Activated T-cell treated with anti-CD3 and anti-CD28 coated beads, Interleukin-2, amount 50 U/mL, for 72 hours (primary cell): Measurements from ENCODE around the gene CDH12. TPM values are rescaled to one million over a fixed set of nuclear protein-coding genes. Genes with fewer than 3 reads are reported as not detected.

ENCODE experiments used
- ATAC-seq, 2 donors: fragments of 150-1000 bp; cut with Tn5 transposase; replicated peaks in 1 of 2; 2 replicates each; pipeline ENCODE4 v1.10.0; 2021; ENCODE audit warnings: moderate library complexity in 2 of 2, mild to moderate bottlenecking in 1 of 2
- DNase-seq, 2 donors: peaks; one replicate each; pipeline ENCODE4 v3.0.0; 2021 to 2022; ENCODE audit warnings: mixed read lengths in 1 of 2
- H3K27ac Mint-ChIP-seq: one replicate; pipeline ENCODE4 v1.8.0; 2022; ENCODE audit warnings: mild to moderate bottlenecking, moderate library complexity, mixed read lengths
- H3K27me3 Mint-ChIP-seq: one replicate; pipeline ENCODE4 v1.8.0; 2022; ENCODE audit warnings: low read depth, mixed read lengths
- H3K36me3 Mint-ChIP-seq, 2 donors: one replicate each; pipeline ENCODE4 v1.8.0; 2022; ENCODE audit warnings: mixed read lengths in 2 of 2, mild to moderate bottlenecking in 1 of 2; ENCODE audit not compliant: insufficient read depth in 2 of 2
- H3K4me1 Mint-ChIP-seq: one replicate; pipeline ENCODE4 v1.8.0; 2022; ENCODE audit warnings: low read depth, mixed read lengths
- H3K4me3 Mint-ChIP-seq, 2 donors: one replicate each; pipeline ENCODE4 v1.8.0; 2022; ENCODE audit warnings: mild to moderate bottlenecking in 2 of 2, mixed read lengths in 2 of 2, moderate library complexity in 2 of 2
- H3K9me3 Mint-ChIP-seq, 2 donors: one replicate each; pipeline ENCODE4 v1.8.0; 2022; ENCODE audit warnings: mixed read lengths in 2 of 2
- total RNA-seq, 2 donors: library from RNA; stranded (reverse); gene quantifications; one replicate each; pipeline ENCODE4 v1.2.3, GENCODE V29; 2022

CDH12 gene
- total RNA-seq, 2 donors from 2014 or later, result not detected

GRCh38 chr5:21882074-21882745 is 970.9 kb downstream of the CDH12 start:
- Mint-ChIP-seq H3K9me3 (peaks cover 6 to 8% of the 10 kb centered on the region in 2 donors), H3K27me3 (no peaks in the 10 kb centered on the region), H3K36me3 (no peaks in the 10 kb centered on the region)

GRCh38 chr5:21880164-21880563 is 973.0 kb downstream of the CDH12 start:
- Mint-ChIP-seq H3K4me3 (no peak overlapping the region), H3K27me3 (no peaks in the 10 kb centered on the region), H3K27ac (no peak overlapping the region), H3K9me3 (peaks cover 9 to 10% of the 10 kb centered on the region in 2 donors), H3K4me1 (no peaks in the 10 kb centered on the region), H3K36me3 (no peaks in the 10 kb centered on the region)
- DNase-seq (no peak), ATAC-seq (no peak)

More at GRCh38 chr5:21882074-21882745, 970.9 kb downstream of the CDH12 start:
- Mint-ChIP-seq H3K4me3 (no peak overlapping the region), H3K27ac (no peak overlapping the region), H3K4me1 (no peaks in the 10 kb centered on the region)
- ATAC-seq (no peak), DNase-seq (no peak)

GRCh38 chr5:21862986-21863385 is 990.2 kb downstream of the CDH12 start:
- DNase-seq (no peak), ATAC-seq (no peak)
- H3K27me3 Mint-ChIP-seq, result no peaks in the 10 kb centered on the region
- no peaks in the 10 kb centered on the region for H3K4me1 Mint-ChIP-seq
- H3K27ac Mint-ChIP-seq, result no peak overlapping the region
- H3K9me3 Mint-ChIP-seq, result peaks cover 9 to 17% of the 10 kb centered on the region in 2 donors
- H3K36me3 Mint-ChIP-seq, result no peaks in the 10 kb centered on the region
- no peak overlapping the region for H3K4me3 Mint-ChIP-seq

- Mint-ChIP-seq H3K27ac (no peak overlapping the region), H3K4me1 (no peaks in the 10 kb centered on the region), H3K36me3 (no peaks in the 10 kb centered on the region), H3K27me3 (no peaks in the 10 kb centered on the region), H3K4me3 (no peak overlapping the region), H3K9me3 (peaks cover 0 to 2% of the 10 kb centered on the region in 2 donors)
- ATAC-seq (no peak), DNase-seq (no peak)
Observed at GRCh38 chr5:21858441-21858840, 994.7 kb downstream of the CDH12 start.

- Mint-ChIP-seq H3K9me3 (peaks cover 0 to 7% of the 10 kb centered on the region in 2 donors), H3K27me3 (no peaks in the 10 kb centered on the region), H3K27ac (no peak overlapping the region), H3K36me3 (no peaks in the 10 kb centered on the region), H3K4me3 (no peak overlapping the region), H3K4me1 (no peaks in the 10 kb centered on the region)
- no peak for ATAC-seq
- no peak for DNase-seq
Observed at GRCh38 chr5:21856987-21857386, 996.2 kb downstream of the CDH12 start.

GRCh38 chr5:21847300-21847699 is 1005.8 kb downstream of the CDH12 start:
- H3K27ac Mint-ChIP-seq, result no peak overlapping the region
- no peak overlapping the region for H3K4me3 Mint-ChIP-seq
- no peaks in the 10 kb centered on the region for H3K27me3 Mint-ChIP-seq
- no peak for DNase-seq
- H3K4me1 Mint-ChIP-seq, result no peaks in the 10 kb centered on the region
- no peak for ATAC-seq
- peaks cover 0 to 1% of the 10 kb centered on the region in 2 donors for H3K36me3 Mint-ChIP-seq
- H3K9me3 Mint-ChIP-seq, result peaks cover 6 to 9% of the 10 kb centered on the region in 2 donors

GRCh38 chr5:21844960-21845359 is 1008.2 kb downstream of the CDH12 start:
- DNase-seq (no peak), ATAC-seq (no peak)
- no peaks in the 10 kb centered on the region for H3K4me1 Mint-ChIP-seq
- H3K27me3 Mint-ChIP-seq, result no peaks in the 10 kb centered on the region
- H3K4me3 Mint-ChIP-seq, result no peak overlapping the region
- no peak overlapping the region for H3K27ac Mint-ChIP-seq
- H3K36me3 Mint-ChIP-seq, result peaks cover 0 to 1% of the 10 kb centered on the region in 2 donors
- H3K9me3 Mint-ChIP-seq, result peaks cover 6 to 9% of the 10 kb centered on the region in 2 donors

- Mint-ChIP-seq H3K4me3 (no peak overlapping the region), H3K36me3 (peaks cover 0 to 2% of the 10 kb centered on the region in 2 donors), H3K27me3 (no peaks in the 10 kb centered on the region), H3K27ac (no peak overlapping the region), H3K4me1 (no peaks in the 10 kb centered on the region), H3K9me3 (peaks cover 3 to 5% of the 10 kb centered on the region in 2 donors)
- no peak for DNase-seq
- ATAC-seq, result no peak
Observed at GRCh38 chr5:21834863-21835262, 1018.3 kb downstream of the CDH12 start.

- no peak for DNase-seq
- Mint-ChIP-seq H3K36me3 (peaks cover 0 to 3% of the 10 kb centered on the region in 2 donors), H3K4me1 (no peaks in the 10 kb centered on the region), H3K27me3 (no peaks in the 10 kb centered on the region), H3K9me3 (no peaks in the 10 kb centered on the region), H3K27ac (no peak overlapping the region), H3K4me3 (no peak overlapping the region)
- ATAC-seq, result no peak
Observed at GRCh38 chr5:21831145-21831787, 1021.9 kb downstream of the CDH12 start.

GRCh38 chr5:21826884-21827283 is 1026.3 kb downstream of the CDH12 start:
- ATAC-seq (no peak), DNase-seq (no peak)
- Mint-ChIP-seq H3K9me3 (peaks cover 5% of the 10 kb centered on the region in 2 donors), H3K4me3 (no peak overlapping the region), H3K36me3 (peaks cover 0 to 3% of the 10 kb centered on the region in 2 donors), H3K27me3 (no peaks in the 10 kb centered on the region), H3K4me1 (no peaks in the 10 kb centered on the region), H3K27ac (no peak overlapping the region)

- no peak for DNase-seq
- no peak overlapping the region for H3K4me3 Mint-ChIP-seq
- H3K9me3 Mint-ChIP-seq, result peaks cover 5% of the 10 kb centered on the region in 2 donors
- H3K36me3 Mint-ChIP-seq, result peaks cover 0 to 2% of the 10 kb centered on the region in 2 donors
- H3K4me1 Mint-ChIP-seq, result no peaks in the 10 kb centered on the region
- no peaks in the 10 kb centered on the region for H3K27me3 Mint-ChIP-seq
- H3K27ac Mint-ChIP-seq, result no peak overlapping the region
- ATAC-seq, result no peak
Observed at GRCh38 chr5:21823588-21823987, 1029.6 kb downstream of the CDH12 start.

GRCh38 chr5:21823076-21823574 is 1030.0 kb downstream of the CDH12 start:
- no peak overlapping the region for H3K4me3 Mint-ChIP-seq

GRCh38 chr5:21820527-21820926 is 1032.6 kb downstream of the CDH12 start:
- Mint-ChIP-seq H3K4me1 (no peaks in the 10 kb centered on the region), H3K36me3 (no peaks in the 10 kb centered on the region), H3K27me3 (no peaks in the 10 kb centered on the region), H3K4me3 (no peak overlapping the region), H3K9me3 (peaks cover 4% of the 10 kb centered on the region in 2 donors), H3K27ac (no peak overlapping the region)
- no peak for DNase-seq
- no peak for ATAC-seq

More at GRCh38 chr5:21823076-21823574, 1030.0 kb downstream of the CDH12 start:
- ATAC-seq, result no peak
- Mint-ChIP-seq H3K27me3 (no peaks in the 10 kb centered on the region), H3K36me3 (no peaks in the 10 kb centered on the region), H3K9me3 (peaks cover 5% of the 10 kb centered on the region in 2 donors), H3K27ac (no peak overlapping the region), H3K4me1 (no peaks in the 10 kb centered on the region)
- no peak for DNase-seq
